NOMO-1 treated with DMSO at 0.1 percent for 48 hours (cell line): ENCODE results near the gene FAF1.
A peak's percentile ranks its signal among the peaks of the same experiment; 100 is the strongest.

Source experiments
- DNase-seq: peaks from one replicate; lab custom pipeline; 2025; ENCODE audit not compliant: unreplicated experiment; lab: John Stamatoyannopoulos, UW

Gene FAF1

GRCh38 chr1:50454911-50455310 lies 505.2 kb downstream of the FAF1 start:
- DNase-seq = no peak

GRCh38 chr1:50453266-50453665 lies 506.8 kb downstream of the FAF1 start:
- no peak for DNase-seq

- no peak for DNase-seq
Measured at GRCh38 chr1:50452700-50453099, 507.4 kb downstream of the FAF1 start.

GRCh38 chr1:50450861-50451653 lies 509.0 kb downstream of the FAF1 start:
- no peak for DNase-seq

- no peak for DNase-seq
Measured at GRCh38 chr1:50447961-50448360, 512.1 kb downstream of the FAF1 start.

- DNase-seq = no peak
Measured at GRCh38 chr1:50441183-50441582, 518.9 kb downstream of the FAF1 start.

- DNase-seq = no peak
Measured at GRCh38 chr1:50438945-50439344, 521.1 kb downstream of the FAF1 start.

DNA sequence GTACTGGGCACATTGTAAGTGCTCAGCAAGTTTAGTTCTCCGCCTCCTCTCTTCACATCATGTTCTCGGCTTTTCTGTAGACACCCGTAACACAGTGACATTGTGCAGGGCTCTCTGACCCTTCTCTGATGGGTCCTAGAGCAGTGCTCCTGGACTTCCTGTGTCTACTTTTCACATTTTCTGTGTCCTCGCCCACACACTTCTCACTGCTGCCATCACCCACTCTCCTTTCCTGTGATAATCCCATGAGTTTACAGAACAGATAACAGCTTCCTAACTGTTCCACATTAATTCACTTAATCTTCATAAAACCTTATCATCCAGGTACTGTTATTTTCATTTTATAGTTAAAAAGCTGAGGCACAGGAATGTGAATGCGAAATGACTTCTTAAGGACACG lies 523.6 kb downstream of the FAF1 start:
- DNase-seq = no peak

DNA sequence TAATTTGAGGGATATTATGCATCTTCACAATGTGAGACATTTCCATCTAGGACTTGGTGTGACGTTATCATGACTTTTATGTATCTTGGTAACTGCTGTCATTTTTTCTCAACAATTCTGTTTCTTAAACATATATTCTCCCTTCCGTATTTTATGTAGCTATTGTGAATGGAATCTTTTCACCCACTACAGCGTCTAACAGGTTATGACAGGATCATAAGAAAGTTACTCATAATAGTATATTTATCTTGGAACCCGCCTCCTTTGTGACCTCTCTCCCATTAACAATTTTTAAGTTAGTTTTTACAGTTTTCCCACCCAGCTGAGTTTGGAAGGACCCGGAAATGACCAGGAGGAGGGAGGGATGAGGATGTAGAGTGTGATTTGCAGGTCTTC lies 530.1 kb downstream of the FAF1 start:
- no peak for DNase-seq

DNA sequence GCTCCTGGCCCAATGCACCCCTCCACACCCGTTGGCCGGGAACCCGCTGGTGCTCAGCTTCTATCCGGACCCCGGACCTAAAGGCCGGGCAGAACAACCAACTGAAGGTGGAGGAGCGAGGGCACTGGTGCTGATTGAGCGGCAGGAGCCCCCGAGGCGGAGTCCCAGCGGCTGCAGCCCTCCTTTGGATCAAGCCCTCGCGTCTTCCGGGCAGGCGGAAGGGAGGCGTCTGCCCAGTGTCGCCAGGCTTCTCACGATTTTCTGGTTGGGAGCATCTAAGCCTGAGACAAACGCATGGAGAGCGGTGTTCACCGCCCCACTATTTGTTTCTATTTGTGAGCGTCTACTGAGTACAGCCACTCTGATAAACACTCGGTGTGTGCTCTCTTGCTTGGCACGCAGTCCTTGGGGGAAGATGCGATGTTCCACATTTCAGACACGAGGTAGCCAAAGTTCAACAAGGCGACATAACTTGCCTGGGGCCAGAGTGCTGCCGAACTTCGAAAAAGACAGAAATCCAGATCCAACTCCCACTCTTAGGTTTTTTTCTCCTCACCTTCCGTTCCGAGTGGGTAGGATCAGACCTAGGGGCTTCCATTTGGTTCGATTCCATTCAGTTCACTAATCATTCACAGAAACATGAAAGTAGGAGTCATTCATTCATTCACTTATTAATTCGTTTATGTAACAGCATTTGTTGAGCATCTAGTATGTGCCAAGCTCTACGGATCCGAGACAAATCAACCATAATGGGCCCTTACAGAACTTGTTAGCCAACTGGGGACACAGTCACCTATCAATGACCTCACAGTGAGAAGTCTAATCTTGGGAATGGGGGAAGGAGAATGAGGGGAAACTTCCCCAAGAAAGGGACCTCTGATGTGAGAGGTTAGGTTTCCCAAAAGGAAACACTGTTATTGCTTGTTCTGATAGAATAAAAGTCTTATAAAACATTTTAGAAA lies 532.0 kb downstream of the FAF1 start:
- no peak for DNase-seq

DNA sequence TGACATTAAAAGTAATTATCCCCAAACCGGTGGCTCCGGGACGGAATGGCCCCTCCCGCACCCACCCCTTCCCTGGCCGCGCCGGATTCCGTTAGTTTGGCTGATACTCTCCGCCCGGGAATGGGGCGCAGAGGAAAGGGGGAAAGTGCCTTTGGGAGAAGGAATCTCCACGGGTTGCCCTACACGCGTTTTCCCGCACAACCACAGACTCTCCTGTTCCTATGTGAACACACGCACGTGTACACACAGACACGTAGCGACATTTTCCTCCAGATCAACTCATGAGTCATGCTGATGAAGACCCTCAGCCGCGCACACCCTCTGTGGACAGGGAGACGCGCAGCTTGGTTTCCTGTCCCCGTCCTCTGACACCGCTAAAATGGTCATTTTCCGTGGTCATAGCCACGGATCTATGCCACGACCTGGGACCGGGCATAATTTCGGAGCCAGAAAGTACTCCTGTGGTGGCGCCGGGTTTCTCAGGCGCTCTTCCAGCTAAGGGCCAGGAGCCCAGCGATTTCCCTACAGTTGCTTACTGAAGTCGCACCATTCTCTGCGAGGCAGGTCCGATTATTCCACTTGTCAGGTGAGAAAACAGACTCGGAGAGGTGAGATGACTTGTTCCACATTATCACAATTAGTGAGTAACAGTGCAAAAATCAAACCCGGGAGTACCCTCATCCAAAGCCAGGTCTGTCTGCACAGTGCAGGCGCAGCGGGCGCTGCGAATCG lies 532.8 kb downstream of the FAF1 start:
- no peak for DNase-seq

DNA sequence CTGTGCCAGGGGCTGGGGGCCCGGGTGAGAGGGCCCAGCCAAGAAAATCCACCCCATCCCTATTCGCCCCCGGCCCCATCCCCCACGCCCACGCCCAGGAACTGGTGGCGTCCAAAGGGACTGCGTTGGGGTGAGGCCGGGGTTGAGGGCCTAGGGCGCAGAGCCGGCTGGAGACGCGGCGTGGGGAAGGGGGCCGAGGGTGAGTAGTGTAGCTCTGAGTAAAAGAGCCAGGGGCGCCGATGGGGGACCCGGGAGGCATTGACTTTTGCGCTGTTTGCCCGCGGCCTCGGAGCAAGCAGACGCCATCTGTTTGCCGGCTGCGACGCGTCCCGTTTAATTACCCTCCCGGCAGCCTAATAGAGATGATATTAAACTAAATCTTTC lies 533.4 kb downstream of the FAF1 start:
- no peak for DNase-seq

DNA sequence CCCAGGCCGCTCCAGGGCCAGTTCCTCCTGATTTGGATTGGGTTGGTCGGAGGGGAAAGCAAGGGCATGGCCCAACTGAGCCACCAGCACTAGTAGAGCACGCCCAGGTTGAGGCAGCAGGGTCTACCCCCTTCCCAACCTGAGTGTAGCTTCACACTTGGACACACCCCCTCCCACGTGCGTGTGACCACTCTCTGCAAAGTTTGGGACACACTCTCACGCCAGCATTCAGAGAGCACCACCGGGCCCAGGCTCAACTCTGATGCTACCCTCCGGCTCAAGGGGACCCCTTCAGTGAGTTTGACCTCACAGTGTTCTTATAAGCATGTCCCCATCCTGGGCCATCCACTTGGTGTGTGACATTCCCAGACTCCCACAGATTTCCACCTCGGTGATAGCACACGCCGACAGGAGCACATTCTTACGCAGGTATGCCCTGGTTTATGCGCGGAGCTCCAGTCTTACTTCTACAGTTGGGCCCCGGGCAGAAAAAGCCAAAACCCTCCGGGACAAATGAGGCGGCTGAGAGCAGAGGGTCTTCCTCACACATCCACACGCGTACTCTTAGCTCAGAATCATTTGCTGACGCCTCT lies 533.9 kb downstream of the FAF1 start:
- DNase-seq = no peak

DNA sequence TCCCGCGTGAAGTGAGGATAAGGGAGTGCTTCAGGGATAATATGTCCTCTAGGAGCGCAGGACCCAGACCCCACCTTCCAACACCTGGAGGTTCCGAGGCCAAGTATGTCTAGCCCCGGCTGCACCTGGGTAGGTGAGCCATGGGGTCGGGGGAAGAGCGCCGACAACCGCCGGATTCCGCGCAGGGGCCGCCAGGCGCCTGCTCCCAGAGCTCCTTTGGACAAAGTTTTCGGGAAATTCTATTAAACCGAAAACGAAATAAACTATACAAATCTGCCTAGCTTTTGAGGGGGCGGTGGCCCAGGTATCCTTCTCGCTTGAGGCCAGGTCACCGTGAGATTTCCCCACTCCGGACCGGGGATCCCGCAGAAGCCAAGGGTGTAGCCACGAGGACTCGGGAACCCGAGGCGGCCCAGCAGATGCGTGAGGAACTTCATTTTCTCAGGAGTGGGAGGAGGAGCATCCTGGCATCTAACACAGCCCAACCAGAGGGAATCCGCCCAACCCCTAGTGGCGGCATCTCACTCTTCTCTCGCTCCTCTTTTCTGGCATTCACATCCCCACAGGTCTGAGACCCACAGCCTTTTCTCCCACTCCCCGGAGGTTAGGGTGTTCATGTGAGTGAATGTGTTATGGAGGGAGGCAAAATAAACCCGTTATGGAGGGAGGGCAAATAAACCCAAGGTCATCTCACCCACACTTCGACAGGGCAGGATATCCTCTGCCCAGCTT lies 534.5 kb downstream of the FAF1 start:
- DNase-seq = no peak

GRCh38 chr1:50424884-50425375 lies 535.1 kb downstream of the FAF1 start:
- no peak for DNase-seq

DNA sequence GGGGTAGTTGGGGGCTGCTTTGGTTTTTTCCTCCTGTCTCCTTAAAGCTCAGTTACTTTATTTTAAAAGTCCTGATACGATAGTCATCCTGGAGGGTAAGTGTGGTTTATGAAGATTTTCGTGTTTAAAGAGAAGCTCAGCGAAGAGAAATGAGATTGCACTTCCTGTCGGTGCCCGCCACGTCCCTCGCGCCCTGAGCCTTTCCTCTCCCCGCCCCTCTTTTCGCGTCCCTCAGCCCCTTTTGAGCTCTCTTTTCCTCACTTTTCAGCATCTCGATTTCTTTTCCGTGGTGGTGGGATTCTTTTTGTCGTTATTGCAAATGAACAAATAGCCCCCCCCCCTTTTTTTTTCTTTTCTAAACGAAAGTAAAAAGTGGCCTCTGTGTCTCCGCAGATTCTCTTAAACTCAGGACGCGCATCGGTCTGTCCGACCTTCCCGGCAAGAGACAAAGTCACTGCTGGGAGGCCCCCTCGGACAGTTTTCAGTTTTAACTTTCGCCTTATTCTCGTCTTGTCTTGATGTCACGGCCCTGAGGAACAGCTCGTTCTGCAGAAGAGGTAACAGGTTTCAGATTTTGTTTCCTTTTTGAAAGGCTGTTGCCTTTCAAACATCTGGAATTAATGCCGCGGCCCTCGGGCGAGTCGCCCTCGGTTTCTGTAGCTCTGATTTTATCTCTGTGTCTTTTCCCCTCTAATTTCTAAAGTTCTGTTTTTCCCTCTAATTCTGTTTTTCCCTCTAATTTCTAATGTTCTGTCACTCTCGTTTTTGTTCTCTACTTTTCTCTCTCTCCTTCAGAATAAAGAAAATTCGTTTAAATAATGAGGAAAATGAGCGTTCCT lies 535.8 kb downstream of the FAF1 start:
- peak; percentile 41 for DNase-seq

DNA sequence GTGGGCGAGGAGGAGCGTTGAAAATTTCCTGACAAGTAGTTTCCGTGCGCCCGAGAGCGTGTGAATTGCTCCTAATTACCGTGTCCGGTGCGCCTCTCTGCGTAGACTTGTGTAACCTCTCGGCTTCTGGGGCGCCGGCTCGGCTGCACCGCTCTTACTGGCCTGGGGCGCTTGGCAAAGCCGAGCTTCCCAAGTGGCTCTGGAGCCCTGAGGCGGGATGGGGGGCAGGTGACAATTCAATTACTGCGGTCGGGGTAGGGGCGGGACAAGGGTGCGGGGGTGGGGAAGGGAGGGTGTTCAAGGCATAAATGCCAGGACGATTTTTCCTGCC lies 536.4 kb downstream of the FAF1 start:
- DNase-seq = peak; percentile 18

- DNase-seq = peak; percentile 19
Measured at GRCh38 chr1:50422946-50423669, 537.0 kb downstream of the FAF1 start, which contains the start of gene DMRTA2. Gene DMRTA2, minus strand, starts transcription at chr1:50423443. Its CDS starts 1,907 bp downstream, at chr1:50421536.

- DNase-seq = no peak
Measured at GRCh38 chr1:50422675-50422945, 537.5 kb downstream of the FAF1 start.
